ENCODE data around the gene IP6K3. TPM values are rescaled to one million over a fixed set of nuclear protein-coding genes. Genes with fewer than 3 reads are reported as not detected.

IP6K3 gene
- total RNA-seq, 6 experiments from 2014 or later = 0.25 to 0.83 (median 0.50) TPM; not detected in 2

DNA sequence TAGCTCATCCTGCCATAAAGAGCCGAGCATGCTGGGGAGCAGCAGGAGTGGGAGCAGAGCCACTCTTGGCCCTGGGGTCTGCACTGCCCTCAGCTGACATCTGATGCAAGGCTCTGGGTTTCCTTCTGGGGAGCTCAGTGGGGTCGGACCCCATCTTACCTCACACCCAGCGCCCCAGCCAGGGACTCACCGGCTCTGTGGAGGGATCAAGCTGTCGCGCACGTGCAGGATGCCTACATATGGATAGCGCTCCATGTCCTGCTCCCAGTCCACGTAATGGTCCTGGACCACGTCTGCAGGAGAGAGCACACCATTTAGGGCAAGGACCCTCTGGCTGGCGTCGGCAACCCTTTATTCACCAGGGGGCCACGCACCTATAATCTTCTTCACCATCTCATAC is 30.1 kb upstream of the IP6K3 start:
- TF ChIP-seq, protein P1, sequence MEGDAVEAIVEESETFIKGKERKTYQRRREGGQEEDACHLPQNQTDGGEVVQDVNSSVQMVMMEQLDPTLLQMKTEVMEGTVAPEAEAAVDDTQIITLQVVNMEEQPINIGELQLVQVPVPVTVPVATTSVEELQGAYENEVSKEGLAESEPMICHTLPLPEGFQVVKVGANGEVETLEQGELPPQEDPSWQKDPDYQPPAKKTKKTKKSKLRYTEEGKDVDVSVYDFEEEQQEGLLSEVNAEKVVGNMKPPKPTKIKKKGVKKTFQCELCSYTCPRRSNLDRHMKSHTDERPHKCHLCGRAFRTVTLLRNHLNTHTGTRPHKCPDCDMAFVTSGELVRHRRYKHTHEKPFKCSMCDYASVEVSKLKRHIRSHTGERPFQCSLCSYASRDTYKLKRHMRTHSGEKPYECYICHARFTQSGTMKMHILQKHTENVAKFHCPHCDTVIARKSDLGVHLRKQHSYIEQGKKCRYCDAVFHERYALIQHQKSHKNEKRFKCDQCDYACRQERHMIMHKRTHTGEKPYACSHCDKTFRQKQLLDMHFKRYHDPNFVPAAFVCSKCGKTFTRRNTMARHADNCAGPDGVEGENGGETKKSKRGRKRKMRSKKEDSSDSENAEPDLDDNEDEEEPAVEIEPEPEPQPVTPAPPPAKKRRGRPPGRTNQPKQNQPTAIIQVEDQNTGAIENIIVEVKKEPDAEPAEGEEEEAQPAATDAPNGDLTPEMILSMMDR (IDR thresholded peaks at IDR 0.05) = no peak
- no peak overlapping the region for H3K27ac Mint-ChIP-seq
- peaks cover 62% of the 10 kb centered on the region for H3K36me3 Mint-ChIP-seq (ENCODE audit: low read depth)
- no peak for DNase-seq
- peaks cover 42% of the 10 kb centered on the region for H3K4me1 Mint-ChIP-seq (ENCODE audit: low read depth)
- no peaks in the 10 kb centered on the region for H3K9me3 Mint-ChIP-seq
- H3K4me3 Mint-ChIP-seq = no peak overlapping the region
- peaks cover 2% of the 10 kb centered on the region; the same call in 1 of the 2 replicates for H3K27me3 Mint-ChIP-seq (ENCODE audit: insufficient read depth)

DNA sequence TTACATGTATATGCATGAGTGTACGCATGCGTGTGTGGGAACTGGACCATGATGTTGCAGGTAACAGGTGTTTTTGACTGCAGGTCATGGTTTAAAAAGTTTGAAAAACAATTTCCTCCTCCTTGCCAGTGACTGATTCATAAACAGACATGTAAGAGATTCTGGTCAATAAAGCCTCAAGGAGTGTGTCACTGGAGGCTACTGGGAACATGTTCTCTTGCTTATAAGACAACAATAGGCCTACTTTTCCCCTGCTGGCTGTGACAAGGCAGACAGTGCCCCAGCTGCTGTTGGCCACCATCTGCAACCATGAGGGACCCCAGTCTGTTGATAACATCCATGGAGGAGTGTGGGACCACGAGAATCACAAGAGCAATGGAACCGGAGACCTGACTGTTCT is 29.5 kb upstream of the IP6K3 start:
- H3K27ac Mint-ChIP-seq = no peak overlapping the region
- DNase-seq = no peak
- H3K36me3 Mint-ChIP-seq (ENCODE audit: low read depth) = peaks cover 62% of the 10 kb centered on the region
- TF ChIP-seq, protein P1 (IDR thresholded peaks at IDR 0.05) = no peak
- H3K27me3 Mint-ChIP-seq (ENCODE audit: insufficient read depth) = peaks cover 2% of the 10 kb centered on the region; the same call in 1 of the 2 replicates
- no peak overlapping the region for H3K4me3 Mint-ChIP-seq
- H3K9me3 Mint-ChIP-seq = no peaks in the 10 kb centered on the region
- peaks cover 41% of the 10 kb centered on the region for H3K4me1 Mint-ChIP-seq (ENCODE audit: low read depth)

DNA sequence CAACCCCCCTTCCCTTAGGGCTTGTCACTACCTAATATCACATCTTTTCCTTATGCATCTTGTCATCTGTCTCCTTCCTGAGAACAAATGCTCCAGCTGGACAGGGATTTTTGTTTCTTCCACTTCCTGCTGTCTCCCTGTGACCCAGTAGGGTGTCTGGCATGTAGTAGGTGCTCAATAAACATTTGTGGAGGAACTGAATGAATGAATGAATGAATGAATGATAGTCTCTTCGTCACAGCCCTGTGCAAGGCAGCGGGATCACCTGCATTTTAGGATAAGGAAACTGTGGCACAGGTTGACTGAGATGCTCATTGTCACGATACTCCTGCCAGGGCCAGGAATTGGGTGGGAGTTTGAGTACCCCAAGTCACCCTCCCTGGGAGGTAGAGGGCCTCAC is 28.1 kb upstream of the IP6K3 start:
- H3K4me1 Mint-ChIP-seq (ENCODE audit: low read depth) = peaks cover 45% of the 10 kb centered on the region

DNA sequence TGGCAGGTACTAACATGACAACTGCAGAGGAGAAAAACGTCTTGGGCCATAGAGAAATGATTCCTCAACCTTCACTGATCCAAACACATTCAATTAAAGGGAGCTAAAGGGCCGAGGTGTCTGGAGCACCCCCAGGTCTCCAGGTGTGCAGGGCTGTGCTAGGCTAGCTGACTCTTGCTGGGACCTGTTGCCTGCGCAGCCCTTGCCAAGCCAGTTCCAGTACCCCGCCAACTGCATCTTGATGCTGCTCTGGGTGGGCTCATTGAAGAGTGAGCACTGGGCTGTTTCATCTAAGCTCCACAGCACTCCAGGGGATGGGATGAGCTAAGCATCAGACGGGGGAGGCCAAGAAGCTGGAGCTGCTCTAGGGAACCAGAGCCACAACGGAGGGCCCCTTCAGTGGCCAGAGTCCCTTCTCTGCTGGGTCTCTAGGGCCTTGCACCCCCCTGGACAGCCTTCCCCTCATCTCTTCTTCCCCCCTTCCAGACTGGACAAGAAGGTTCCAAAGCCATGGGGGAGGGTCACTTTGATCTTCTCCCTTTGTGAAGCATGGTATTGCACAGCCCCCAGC is 26.3 kb upstream of the IP6K3 start:
- TF ChIP-seq, protein P1 (IDR thresholded peaks at IDR 0.05) = no peak
- DNase-seq = no peak
- peak overlapping the region; percentile 73 for H3K4me3 Mint-ChIP-seq
- no peaks in the 10 kb centered on the region for H3K9me3 Mint-ChIP-seq
- peak overlapping the region; percentile 94 for H3K27ac Mint-ChIP-seq
- H3K36me3 Mint-ChIP-seq (ENCODE audit: low read depth) = peaks cover 43% of the 10 kb centered on the region
- peaks cover 63% of the 10 kb centered on the region for H3K4me1 Mint-ChIP-seq (ENCODE audit: low read depth)
- peaks cover 4% of the 10 kb centered on the region; the same call in 1 of the 2 replicates for H3K27me3 Mint-ChIP-seq (ENCODE audit: insufficient read depth)

More for the DNA sequence above, 28.1 kb upstream of the IP6K3 start:
- H3K27me3 Mint-ChIP-seq (ENCODE audit: insufficient read depth) = peaks cover under 1% of the 10 kb centered on the region; the same call in 1 of the 2 replicates
- no peak overlapping the region for H3K4me3 Mint-ChIP-seq
- peaks cover 53% of the 10 kb centered on the region for H3K36me3 Mint-ChIP-seq (ENCODE audit: low read depth)
- TF ChIP-seq, protein P1 (IDR thresholded peaks at IDR 0.05) = no peak
- no peaks in the 10 kb centered on the region for H3K9me3 Mint-ChIP-seq
- no peak overlapping the region for H3K27ac Mint-ChIP-seq
- no peak for DNase-seq

DNA sequence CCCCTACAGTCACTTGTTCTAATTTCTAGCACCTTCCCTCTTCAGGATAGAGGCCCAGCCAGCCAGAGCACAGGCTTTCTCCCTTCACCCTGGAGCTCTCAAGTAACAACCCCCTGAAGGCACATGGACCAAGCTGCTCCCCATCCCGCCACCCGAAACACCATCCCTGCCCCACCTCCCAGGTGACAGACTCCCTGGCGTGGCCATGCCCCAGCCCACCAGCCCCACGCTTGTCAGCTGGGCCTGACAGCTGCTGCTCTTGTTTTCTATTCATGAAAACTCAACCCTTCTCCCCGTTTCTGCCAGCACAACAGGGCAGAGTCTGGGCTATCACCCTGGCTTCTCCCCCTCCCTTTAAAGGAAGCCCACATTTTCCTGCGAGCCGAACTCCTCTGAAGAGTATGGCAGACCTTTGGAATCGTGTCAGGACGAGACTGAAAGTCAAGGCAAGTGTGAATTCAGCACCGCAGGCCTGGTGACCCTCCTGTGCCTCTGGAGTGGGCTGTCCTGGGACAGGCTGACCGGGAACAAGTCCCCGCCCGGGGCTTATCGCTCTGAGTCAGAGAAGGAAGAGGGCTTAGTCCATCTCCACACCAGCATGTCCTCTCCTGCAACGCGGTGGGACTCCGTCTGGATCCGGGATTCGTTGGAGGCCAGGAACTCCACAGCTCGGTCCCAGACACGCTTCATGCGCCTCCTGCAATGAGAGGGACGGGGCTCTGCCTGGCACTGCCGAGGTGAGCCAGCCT is 25.6 kb upstream of the IP6K3 start:
- Mint-ChIP-seq H3K27ac (peak overlapping the region; percentile 94), H3K27me3 (ENCODE audit: insufficient read depth) (peaks cover 4% of the 10 kb centered on the region; the same call in 1 of the 2 replicates), H3K4me3 (peak overlapping the region; percentile 73), H3K9me3 (no peaks in the 10 kb centered on the region), H3K4me1 (ENCODE audit: low read depth) (peaks cover 67% of the 10 kb centered on the region), H3K36me3 (ENCODE audit: low read depth) (peaks cover 37% of the 10 kb centered on the region)
- TF ChIP-seq, protein P1 (IDR thresholded peaks at IDR 0.05) = no peak
- peak; percentile 57 for DNase-seq
